ENCODE results near the gene TNFRSF1B.

The TNFRSF1B gene

DNA sequence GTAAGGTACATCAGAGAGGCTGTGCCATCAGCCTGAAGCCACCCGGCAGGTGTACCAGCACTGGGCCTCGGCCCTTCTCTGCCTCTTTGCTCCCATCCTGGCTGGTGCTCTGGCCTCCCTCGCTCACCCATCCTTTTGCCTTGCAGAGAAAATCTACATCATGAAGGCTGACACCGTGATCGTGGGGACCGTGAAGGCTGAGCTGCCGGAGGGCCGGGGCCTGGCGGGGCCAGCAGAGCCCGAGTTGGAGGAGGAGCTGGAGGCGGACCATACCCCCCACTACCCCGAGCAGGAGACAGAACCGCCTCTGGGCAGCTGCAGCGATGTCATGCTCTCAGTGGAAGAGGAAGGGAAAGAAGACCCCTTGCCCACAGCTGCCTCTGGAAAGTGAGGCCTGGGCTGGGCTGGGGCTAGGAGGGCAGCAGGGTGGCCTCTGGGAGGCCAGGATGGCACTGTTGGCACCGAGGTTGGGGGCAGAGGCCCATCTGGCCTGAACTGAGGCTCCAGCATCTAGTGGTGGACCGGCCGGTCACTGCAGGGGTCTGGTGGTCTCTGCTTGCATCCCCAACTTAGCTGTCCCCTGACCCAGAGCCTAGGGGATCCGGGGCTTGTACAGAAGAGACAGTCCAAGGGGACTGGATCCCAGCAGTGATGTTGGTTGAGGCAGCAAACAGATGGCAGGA lies 24.5 kb upstream of the TNFRSF1B start:
- no peak for DNase-seq

- DNase-seq, result peak; percentile 33 to 44
Measured at GRCh38 chr1:12142891-12143630, 23.7 kb upstream of the TNFRSF1B start.

- DNase-seq, result peak; percentile 53 to 58
Measured at GRCh38 chr1:12143631-12144155, 23.1 kb upstream of the TNFRSF1B start.

GRCh38 chr1:12144236-12144635 lies 22.6 kb upstream of the TNFRSF1B start:
- no peak for DNase-seq

DNA sequence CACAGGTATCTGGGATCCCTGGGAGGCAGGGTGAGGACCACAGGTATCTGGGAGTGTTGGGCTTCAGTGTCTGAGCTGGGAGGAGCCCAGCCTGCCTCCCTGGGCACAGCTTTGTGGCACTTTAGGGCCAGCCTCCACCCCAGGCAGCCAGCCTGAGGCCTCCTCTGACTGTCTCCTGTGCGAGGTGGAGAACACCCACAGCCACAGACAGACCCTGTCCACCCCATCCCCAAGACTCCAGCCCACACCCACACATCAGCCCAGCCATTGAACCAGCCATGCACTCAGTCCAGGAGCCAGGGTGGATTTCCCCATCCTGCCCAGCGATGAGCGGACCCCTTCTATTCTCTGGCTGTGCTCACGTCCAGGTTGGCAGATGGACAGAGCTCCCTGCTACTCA lies 21.8 kb upstream of the TNFRSF1B start:
- DNase-seq, result no peak

GRCh38 chr1:12145616-12146342 lies 21.0 kb upstream of the TNFRSF1B start:
- DNase-seq, result no peak

- DNase-seq, result no peak
Measured at GRCh38 chr1:12146343-12147112, 20.3 kb upstream of the TNFRSF1B start.

DNA sequence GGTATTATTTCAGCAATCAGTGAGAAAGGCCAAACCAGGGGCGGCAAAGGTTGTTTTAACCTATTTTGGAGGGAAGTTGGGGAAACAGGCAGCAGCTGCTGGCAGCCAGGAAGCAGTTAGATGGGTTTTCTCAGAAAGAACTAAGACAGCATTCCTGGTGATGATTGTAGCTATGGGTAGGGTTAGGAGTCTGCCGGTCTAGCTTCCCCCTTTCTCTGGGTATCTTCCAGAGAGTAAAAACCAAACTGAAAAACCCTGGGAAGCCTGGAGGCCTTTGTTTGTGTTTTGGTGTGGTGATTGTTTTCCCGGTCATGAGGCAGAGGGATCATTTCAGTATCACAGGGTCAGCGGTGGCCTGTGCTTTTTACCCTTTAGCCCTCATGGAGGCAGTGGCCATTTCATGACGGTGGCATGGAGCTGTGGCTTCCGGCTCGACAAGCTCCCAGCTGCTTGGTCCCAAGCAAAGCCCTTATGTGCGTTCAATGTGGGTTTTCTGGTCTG lies 19.5 kb upstream of the TNFRSF1B start:
- no peak for DNase-seq

DNA sequence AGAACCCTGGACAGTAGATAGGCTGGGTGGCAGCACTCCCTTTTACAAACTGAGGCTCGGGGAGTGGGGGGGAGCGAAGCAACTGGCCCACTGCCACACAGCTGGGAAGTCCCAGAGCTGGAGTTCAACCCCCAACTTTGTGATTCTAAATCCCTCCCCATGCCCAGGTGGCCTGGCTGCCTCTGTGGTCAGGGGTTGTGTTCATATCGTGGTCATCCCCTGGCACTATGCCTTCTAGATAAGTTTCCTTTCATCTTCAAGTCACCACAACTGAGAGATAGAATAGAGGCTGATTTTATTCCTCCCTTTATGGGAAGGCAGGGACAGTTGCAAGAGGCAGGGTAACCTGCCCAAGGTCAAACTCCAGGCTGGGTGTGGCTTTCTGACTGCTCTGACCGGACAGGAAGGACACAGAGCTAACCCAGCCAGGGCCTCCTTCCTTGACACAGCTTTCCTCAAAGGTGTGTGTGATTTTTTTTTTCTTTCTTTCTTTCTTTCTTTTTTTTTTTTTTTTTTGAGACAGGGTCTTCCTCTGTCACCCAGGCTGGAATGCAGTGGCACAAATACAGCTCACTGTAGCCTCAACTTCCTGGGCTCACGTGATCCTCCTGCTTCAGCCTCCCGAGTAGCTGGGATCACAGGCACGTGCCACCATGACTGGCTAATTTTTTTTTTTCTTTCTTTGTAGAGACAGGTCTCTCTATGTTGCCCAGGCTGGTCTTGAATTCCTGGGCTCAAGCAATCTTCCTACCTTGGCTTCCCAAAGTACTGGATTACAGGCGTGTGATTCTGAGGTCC lies 18.4 kb upstream of the TNFRSF1B start:
- DNase-seq, result no peak

DNA sequence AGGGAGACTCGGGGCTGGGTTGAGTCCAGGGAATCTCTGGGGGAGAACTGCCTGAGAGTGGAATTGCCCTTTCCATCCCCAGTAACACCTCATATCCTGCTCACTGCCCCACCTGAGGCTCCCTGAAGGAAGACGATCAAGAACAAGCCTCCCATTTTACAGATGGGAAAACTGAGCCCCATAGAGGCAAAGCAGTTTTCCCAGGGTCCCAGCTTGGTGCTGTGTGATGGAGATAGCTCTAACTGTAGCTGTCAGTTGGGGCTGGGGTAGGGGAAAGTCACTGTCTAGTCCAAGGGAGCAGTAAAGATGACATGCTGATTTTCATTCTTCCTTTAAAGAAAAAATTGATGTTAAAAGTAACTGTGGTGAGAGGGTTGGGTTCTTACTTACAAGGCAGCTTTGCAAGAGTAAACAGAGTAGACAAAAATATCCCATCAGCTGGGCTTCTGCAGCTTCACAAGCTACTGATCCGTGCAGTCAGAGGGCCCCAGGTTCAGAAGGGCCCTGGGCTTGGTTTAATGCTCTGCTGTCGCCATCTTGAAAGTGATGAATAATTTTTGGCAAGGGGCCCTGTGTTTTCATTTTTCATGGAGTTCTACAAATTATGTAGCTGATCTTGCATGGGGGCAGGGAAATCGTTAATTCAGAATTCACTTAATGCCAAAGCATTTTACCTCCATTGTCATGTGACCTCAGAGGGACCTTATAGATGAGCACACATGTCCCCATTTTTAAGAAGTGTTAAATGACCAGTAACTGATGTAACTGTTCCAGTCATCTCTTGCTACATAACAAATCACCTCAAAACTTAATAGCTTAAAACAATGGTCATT lies 17.6 kb upstream of the TNFRSF1B start:
- DNase-seq, result no peak

DNA sequence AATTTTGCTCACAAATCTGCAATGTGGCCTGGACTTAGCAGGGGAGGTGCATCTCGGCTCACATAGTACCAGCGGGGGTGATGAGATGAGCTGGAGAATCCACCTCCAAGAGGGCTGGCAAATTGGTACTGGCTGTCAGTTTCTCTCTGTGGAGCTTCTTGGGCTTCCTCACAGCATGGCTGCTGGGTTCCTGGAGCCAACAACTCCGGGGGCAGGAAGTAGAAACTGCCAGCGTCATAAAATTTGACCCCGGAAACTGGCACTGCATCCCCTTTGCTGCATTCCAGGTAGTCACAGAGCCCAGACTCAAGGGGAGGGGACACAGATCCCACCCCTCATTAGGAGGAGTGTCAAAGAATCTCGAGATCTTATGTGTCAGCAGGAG lies 17.0 kb upstream of the TNFRSF1B start:
- DNase-seq, result no peak

GRCh38 chr1:12150456-12151200 lies 16.2 kb upstream of the TNFRSF1B start:
- peak; percentile 77 to 88 for DNase-seq

- DNase-seq, result no peak
Measured at GRCh38 chr1:12151465-12151864, 15.3 kb upstream of the TNFRSF1B start.

DNA sequence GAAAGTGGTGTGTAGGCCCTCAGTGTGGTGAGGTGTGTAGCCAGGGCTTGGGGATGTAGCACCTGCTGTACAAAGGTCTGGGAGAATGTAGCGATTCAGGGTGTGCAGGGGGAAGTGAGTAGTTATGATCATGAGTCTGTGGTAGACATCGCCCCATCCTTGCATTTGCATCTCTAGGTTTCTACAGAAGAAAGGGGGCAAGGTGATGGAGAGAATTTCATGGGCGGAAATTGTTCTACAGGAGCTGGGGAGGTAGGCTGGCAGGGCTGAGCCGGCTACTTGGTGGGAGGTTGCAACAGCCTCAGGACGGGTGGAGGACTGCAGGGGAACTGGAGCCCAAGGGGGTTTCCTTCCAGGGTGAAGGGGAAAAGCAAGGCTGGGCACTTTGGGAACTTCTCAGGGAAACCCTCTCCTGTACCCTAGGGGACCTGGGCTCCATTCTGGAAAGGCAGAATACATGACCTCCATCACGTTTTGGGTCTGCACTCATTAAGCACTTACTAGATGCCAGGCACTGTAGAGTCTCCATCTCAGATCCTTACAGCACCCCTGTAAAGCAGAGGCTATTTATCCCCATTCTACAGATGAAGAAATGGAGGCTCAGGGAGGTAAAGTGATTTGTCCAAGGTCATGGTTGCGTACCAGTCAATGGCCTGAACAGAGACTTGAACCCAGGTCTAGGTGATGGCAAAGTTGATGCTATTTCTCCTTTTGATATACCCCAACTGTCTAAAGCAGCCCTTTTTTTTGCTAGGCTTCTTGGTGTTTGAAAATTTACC lies 14.5 kb upstream of the TNFRSF1B start:
- DNase-seq, result no peak

DNA sequence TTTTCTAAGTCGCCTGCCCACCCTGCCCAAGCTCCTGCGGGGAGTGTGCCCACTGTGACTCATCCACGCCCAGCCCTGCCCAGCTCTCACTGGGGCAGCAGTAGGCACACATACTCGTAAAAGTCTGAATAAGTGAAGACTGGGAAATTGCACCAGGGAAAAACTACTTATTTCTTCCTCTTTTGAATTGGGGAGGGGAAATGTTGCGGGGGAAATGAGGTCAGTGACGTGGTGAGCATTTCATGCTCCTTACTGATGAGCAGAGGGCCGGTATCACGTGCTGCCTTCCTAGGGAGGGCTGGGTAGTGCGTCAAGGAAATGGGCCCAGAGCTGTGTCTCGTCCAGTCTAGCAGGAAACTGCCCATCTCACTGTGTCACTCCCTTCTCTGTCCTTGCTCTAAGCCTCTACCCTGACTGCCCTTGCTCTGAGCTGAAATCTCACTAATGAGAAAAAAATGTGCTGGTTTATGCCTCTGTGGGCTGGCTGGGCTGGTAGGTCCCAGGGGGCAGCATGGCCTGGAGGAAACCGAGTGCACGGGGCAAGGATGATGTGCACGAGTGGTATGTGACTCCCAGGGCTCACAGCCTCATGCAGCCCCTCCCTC lies 13.5 kb upstream of the TNFRSF1B start:
- peak; percentile 75 to 80 for DNase-seq

GRCh38 chr1:12155328-12155727 lies 11.5 kb upstream of the TNFRSF1B start:
- DNase-seq, result no peak

- DNase-seq, result peak in 1 of 2 experiments; percentile 17
Measured at GRCh38 chr1:12157366-12158231, 9.2 kb upstream of the TNFRSF1B start.
